ENCODE results near the gene KCTD2. TPM values are rescaled to one million over a fixed set of nuclear protein-coding genes. Genes with fewer than 3 reads are reported as not detected.

KCTD2 gene
- total and polyA plus RNA-seq, 8 donors = 9.9 to 25.8 (median 12.3) TPM

DNA sequence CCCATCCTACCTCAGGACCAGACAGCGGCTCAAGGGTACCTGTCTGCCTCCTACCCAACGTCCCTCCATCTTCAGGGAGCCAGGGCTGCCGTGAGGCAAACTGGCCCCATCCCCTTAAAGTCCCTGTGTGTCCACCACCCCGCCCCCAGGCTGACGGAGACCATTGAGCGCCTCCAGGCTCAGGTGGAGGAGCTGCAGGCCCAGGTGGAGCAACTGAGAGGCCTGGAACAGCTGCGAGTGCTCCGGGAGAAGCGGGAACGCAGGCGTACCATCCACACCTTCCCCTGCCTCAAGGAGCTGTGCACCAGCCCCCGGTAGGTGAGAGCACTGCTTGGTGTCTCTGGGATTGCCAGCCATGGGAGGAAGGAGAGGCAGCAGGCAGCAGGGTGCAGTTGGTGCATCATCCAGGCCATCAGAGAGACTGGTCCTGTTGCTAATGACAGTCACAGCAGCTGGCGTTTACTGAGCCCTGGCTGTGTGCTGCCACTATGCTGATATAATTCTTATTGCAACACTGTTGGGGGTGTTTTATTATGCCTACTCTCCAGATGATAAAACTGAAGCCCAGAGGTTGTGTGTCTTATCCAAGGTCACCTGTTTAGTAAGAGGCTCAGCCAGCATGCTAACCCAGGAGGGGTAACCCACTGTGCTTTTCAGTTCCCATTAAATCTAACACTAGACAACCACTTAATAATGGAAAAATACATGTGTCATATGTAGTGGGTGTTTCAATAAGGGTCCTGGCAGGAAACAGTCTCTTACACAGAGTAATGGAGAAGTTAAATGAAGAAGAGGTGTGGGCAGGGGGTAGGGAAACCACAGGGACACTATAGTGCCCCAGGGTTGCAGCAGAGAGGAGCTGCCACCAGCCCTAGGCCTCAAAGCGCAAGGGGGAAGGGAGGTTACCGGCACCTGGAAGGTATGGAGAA is 44.8 kb upstream of the KCTD2 start:
- no peaks in the 10 kb centered on the region for H3K27me3 ChIP-seq
- no peak for DNase-seq
- H3K9me3 ChIP-seq = no peaks in the 10 kb centered on the region
- H3K36me3 ChIP-seq = peaks cover 55 to 75% (median 65%) of the 10 kb centered on the region in 4 donors
- intact Hi-C loops (cut with DNase I; ENCODE audit: low total_unique reads) = no loop called here
- no peak for TF ChIP-seq POLR2AphosphoS5 (IDR thresholded peaks at IDR 0.05)
- TF ChIP-seq, protein P1, sequence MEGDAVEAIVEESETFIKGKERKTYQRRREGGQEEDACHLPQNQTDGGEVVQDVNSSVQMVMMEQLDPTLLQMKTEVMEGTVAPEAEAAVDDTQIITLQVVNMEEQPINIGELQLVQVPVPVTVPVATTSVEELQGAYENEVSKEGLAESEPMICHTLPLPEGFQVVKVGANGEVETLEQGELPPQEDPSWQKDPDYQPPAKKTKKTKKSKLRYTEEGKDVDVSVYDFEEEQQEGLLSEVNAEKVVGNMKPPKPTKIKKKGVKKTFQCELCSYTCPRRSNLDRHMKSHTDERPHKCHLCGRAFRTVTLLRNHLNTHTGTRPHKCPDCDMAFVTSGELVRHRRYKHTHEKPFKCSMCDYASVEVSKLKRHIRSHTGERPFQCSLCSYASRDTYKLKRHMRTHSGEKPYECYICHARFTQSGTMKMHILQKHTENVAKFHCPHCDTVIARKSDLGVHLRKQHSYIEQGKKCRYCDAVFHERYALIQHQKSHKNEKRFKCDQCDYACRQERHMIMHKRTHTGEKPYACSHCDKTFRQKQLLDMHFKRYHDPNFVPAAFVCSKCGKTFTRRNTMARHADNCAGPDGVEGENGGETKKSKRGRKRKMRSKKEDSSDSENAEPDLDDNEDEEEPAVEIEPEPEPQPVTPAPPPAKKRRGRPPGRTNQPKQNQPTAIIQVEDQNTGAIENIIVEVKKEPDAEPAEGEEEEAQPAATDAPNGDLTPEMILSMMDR (IDR thresholded peaks at IDR 0.05) = no peak
- no peak for TF ChIP-seq POLR2A (IDR thresholded peaks at IDR 0.05)
- no peak for TF ChIP-seq EP300 (IDR thresholded peaks at IDR 0.05)
- 76 to 91% (median 89%) methylated on average over 14 to 15 of the region's 15 CpGs for WGBS, 5 donors
- no peaks in the 10 kb centered on the region for H3K4me1 ChIP-seq
- no peak overlapping the region for H3K27ac ChIP-seq
- no peak overlapping the region for H3K4me3 ChIP-seq

DNA sequence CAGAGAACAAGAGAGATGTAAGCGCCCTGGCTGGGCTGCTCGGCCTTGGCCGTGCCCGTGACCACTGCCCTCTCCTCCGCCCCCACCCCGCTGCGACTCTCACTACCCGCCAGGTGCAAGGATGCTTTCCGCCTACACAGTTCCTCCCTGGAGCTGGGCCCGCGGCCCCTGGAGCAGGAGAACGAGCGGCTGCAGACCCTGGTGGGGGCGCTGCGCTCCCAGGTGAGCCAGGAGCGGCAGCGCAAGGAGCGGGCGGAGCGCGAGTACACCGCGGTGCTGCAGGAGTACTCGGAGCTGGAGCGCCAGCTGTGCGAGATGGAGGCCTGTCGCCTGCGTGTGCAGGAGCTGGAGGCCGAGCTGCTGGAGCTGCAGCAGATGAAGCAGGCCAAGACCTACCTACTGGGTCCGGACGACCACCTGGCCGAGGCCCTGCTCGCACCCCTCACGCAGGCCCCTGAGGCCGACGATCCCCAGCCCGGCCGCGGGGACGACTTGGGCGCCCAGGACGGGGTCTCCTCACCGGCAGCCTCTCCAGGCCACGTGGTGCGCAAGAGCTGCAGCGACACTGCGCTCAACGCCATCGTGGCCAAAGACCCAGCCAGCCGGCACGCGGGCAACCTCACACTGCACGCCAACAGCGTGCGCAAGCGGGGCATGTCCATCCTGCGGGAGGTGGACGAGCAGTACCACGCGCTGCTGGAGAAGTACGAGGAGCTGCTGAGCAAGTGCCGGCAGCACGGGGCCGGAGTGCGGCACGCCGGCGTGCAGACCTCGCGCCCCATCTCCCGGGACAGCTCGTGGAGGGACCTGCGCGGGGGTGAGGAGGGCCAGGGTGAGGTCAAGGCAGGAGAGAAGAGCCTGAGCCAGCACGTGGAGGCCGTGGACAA is 43.7 kb upstream of the KCTD2 start:
- no peak for DNase-seq
- Histone ChIP-seq H3K9me3 (no peaks in the 10 kb centered on the region), H3K36me3 (peaks cover 55 to 75% (median 65%) of the 10 kb centered on the region in 4 donors), H3K27me3 (no peaks in the 10 kb centered on the region), H3K4me1 (no peaks in the 10 kb centered on the region), H3K27ac (no peak overlapping the region), H3K4me3 (no peak overlapping the region)
- intact Hi-C loops (cut with DNase I; ENCODE audit: low total_unique reads) = no loop called here
- TF ChIP-seq POLR2A (IDR thresholded peaks at IDR 0.05) = no peak
- TF ChIP-seq EP300 (IDR thresholded peaks at IDR 0.05) = no peak
- TF ChIP-seq POLR2AphosphoS5 (IDR thresholded peaks at IDR 0.05) = no peak
- TF ChIP-seq, protein P1 (IDR thresholded peaks at IDR 0.05) = no peak
- 86 to 89% (median 87%) methylated on average over 53 to 76 of the region's 76 CpGs for WGBS, 5 donors

DNA sequence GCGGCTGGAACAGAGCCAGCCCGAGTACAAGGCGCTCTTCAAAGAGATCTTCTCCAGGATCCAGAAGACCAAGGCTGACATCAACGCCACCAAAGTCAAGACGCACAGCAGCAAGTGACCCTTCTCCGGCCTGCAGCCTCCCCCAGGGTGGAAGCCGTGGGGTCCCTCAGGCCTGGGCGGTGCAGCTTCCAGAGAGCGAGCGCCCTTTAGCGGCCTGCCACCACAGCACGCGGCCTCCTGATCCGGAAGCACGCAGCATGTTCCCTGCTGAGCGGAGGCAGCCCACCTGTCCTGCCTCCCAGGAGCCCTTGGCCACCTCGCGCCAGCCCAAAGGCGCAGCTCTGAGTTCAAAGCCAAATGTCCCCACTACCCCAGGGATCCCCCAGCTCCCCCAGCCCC is 43.1 kb upstream of the KCTD2 start:
- no peak for DNase-seq
- H3K36me3 ChIP-seq = peaks cover 55 to 73% (median 65%) of the 10 kb centered on the region in 4 donors
- H3K4me3 ChIP-seq = no peak overlapping the region
- WGBS, 5 donors = 85 to 99% (median 92%) methylated on average over 19 of the region's 19 CpGs
- H3K27me3 ChIP-seq = no peaks in the 10 kb centered on the region
- TF ChIP-seq, protein P1 (IDR thresholded peaks at IDR 0.05) = no peak
- TF ChIP-seq POLR2AphosphoS5 (IDR thresholded peaks at IDR 0.05) (no peak), EP300 (IDR thresholded peaks at IDR 0.05) (no peak), POLR2A (IDR thresholded peaks at IDR 0.05) (no peak)
- H3K27ac ChIP-seq = no peak overlapping the region
- intact Hi-C loops (cut with DNase I; ENCODE audit: low total_unique reads) = no loop called here
- H3K4me1 ChIP-seq = no peaks in the 10 kb centered on the region
- no peaks in the 10 kb centered on the region for H3K9me3 ChIP-seq

DNA sequence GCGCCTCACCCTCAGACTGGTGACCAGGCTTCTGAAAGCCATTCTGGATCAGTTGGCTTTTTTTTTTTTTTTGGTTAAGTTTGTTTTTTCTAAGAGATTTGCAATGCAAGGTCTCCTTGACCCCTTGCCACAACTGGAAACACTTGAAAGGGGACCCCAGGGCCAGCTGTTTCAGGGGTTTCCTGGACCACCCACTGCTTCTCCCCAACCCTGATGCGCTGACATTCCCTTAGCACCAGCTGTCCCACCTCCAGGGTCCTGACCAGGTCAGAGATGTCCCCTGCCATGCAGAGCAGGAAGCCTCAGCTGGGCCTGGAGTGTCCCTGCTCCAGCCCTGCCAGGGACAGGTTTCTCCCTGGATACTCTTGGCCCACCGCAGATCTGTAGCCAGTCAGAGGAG is 42.7 kb upstream of the KCTD2 start:
- H3K4me1 ChIP-seq = no peaks in the 10 kb centered on the region
- H3K27ac ChIP-seq = no peak overlapping the region
- TF ChIP-seq EP300 (IDR thresholded peaks at IDR 0.05) = no peak
- no peak overlapping the region for H3K4me3 ChIP-seq
- intact Hi-C loops (cut with DNase I; ENCODE audit: low total_unique reads) = no loop called here
- H3K27me3 ChIP-seq = no peaks in the 10 kb centered on the region
- peaks cover 55 to 69% (median 63%) of the 10 kb centered on the region in 4 donors for H3K36me3 ChIP-seq
- WGBS, 5 donors = 89 to 100% (median 95%) methylated on average over 2 to 3 of the region's 3 CpGs
- no peak for DNase-seq
- H3K9me3 ChIP-seq = no peaks in the 10 kb centered on the region

Data from stomach (tissue), 9 donors.